Measurements from ENCODE around the gene CEP128. TPM values are rescaled to one million over a fixed set of nuclear protein-coding genes. Genes with fewer than 3 reads are reported as not detected.
A peak's percentile ranks its signal among the peaks of the same experiment; 100 is the strongest.

The CEP128 gene
- total RNA-seq, 1 experiment from 2014 or later, result 16.4 TPM

GRCh38 chr14:80862983-80863382 lies 78.6 kb downstream of the CEP128 start:
- Histone ChIP-seq H3K27me3 (ENCODE audit: insufficient read depth, low read length) (no peaks in the 10 kb centered on the region), H3K27ac (ENCODE audit: low read depth, low read length) (no peak overlapping the region), H3K36me3 (ENCODE audit: control insufficient read depth in 1 of 2, insufficient read depth in 2 of 2, low read length in 2 of 2) (no peaks in the 10 kb centered on the region), H3K9me3 (ENCODE audit: control insufficient read depth in 1 of 2, insufficient read depth in 1 of 2, low read depth in 1 of 2, low read length in 2 of 2) (peaks cover 0 to 5% of the 10 kb centered on the region in 2 experiments; a peak in 1 of 4 replicates), H3K4me1 (ENCODE audit: control insufficient read depth in 1 of 2, insufficient read depth in 2 of 2, low read length in 2 of 2) (no peaks in the 10 kb centered on the region), H3K9me2 (ENCODE audit: insufficient read depth) (no peaks in the 10 kb centered on the region), H4K20me1 (ENCODE audit: insufficient read depth) (no peaks in the 10 kb centered on the region), H3K79me2 (ENCODE audit: insufficient read depth, low read length) (no peaks in the 10 kb centered on the region), H3K4me2 (ENCODE audit: low read length) (no peak overlapping the region), H2AFZ (ENCODE audit: low read depth, low read length, poor library complexity, severe bottlenecking) (no peak overlapping the region), H3K4me3 (replicated peaks in 1 of 2; ENCODE audit: low read depth in 1 of 2, low read length in 2 of 2) (no peak overlapping the region), H3K9ac (ENCODE audit: low read length) (no peak overlapping the region)
- BruUV-seq (replicated peaks), result no TSS peak
- DNase-seq (ENCODE audit: low read depth, low spot score), result no peak
- no peak for ATAC-seq
- intact Hi-C loops (cut with micrococcal nuclease), result no loop called here
- no peak for TF ChIP-seq SIN3A (IDR thresholded peaks at IDR 0.05; ENCODE audit: low read depth)
- TF ChIP-seq CTCF (IDR thresholded peaks at IDR 0.05 in 2 of 3, conservative IDR thresholded peaks at IDR 0.05 in 1 of 3; ENCODE audit: borderline replicate concordance in 1 of 3, insufficient read depth in 1 of 3, low read depth in 2 of 3, low read length in 2 of 3), result peak; percentile 3 to 49 (median 15); a peak in 2 of 6 replicates
- TF ChIP-seq RAD21 (IDR thresholded peaks at IDR 0.05; ENCODE audit: low read depth), result peak; percentile 21; the same call in 1 of the 2 replicates
- ChIA-PET POLR2A (no interaction called here), CTCF (interaction anchor here (0.6 to 1.4 kb wide), 3 partner anchors 9 to 277 kb away, joined by 3 to 4 read pairs (median 3); no protein-coding TSS in a partner anchor), RAD21 (ENCODE audit: low non-redundant PET in 1 of 2, low total read pairs in 2 of 2, uncharacterized antibody in 2 of 2, unreplicated experiment in 2 of 2) (no interaction called here)

- H4K20me1 ChIP-seq (ENCODE audit: insufficient read depth), result no peaks in the 10 kb centered on the region
- POLR2A ChIA-PET, result no interaction called here
- no peaks in the 10 kb centered on the region for H3K4me1 ChIP-seq (ENCODE audit: control insufficient read depth in 1 of 2, insufficient read depth in 2 of 2, low read length in 2 of 2)
- no peaks in the 10 kb centered on the region for H3K27me3 ChIP-seq (ENCODE audit: insufficient read depth, low read length)
- CTCF ChIA-PET, result interaction anchor here (1.4 kb wide), 1 partner anchor 9 kb away, joined by 3 read pairs; no protein-coding TSS in a partner anchor
- intact Hi-C loops (cut with micrococcal nuclease), result no loop called here
- no peak overlapping the region for H3K27ac ChIP-seq (ENCODE audit: low read depth, low read length)
- no peak for TF ChIP-seq POLR2A (IDR thresholded peaks at IDR 0.05; ENCODE audit: borderline replicate concordance, extremely low read depth, insufficient read depth, insufficient read length)
- no peak for TF ChIP-seq CEBPB (IDR thresholded peaks at IDR 0.05; ENCODE audit: low read depth)
- no peak for TF ChIP-seq ELF1 (IDR thresholded peaks at IDR 0.05; ENCODE audit: borderline replicate concordance, low read depth)
- no peak for TF ChIP-seq ZBTB33 (IDR thresholded peaks at IDR 0.05; ENCODE audit: extremely low read depth, insufficient replicate concordance, low read length)
- no peak for TF ChIP-seq CTCF (IDR thresholded peaks at IDR 0.05 in 2 of 3, conservative IDR thresholded peaks at IDR 0.05 in 1 of 3; ENCODE audit: borderline replicate concordance in 1 of 3, insufficient read depth in 1 of 3, low read depth in 2 of 3, low read length in 2 of 3)
- no peak for TF ChIP-seq CBX3 (IDR thresholded peaks at IDR 0.05; ENCODE audit: low read depth)
- TF ChIP-seq ATF3 (IDR thresholded peaks at IDR 0.05), result no peak
- DNase-seq (ENCODE audit: low read depth, low spot score), result no peak
- no peak overlapping the region for H3K4me3 ChIP-seq (replicated peaks in 1 of 2; ENCODE audit: low read depth in 1 of 2, low read length in 2 of 2)
- no peak for ATAC-seq
- H3K9ac ChIP-seq (ENCODE audit: low read length), result no peak overlapping the region
- RAD21 ChIA-PET (ENCODE audit: low non-redundant PET in 1 of 2, low total read pairs in 2 of 2, uncharacterized antibody in 2 of 2, unreplicated experiment in 2 of 2), result no interaction called here
- no peak overlapping the region for H3K4me2 ChIP-seq (ENCODE audit: low read length)
- no peaks in the 10 kb centered on the region for H3K36me3 ChIP-seq (ENCODE audit: control insufficient read depth in 1 of 2, insufficient read depth in 2 of 2, low read length in 2 of 2)
- BruUV-seq (replicated peaks), result no TSS peak
- 0 out of 4 replicates have a peak, but pooled peaks cover 0 to under 1% of the 10 kb centered on the region in 2 experiments for H3K9me3 ChIP-seq (ENCODE audit: control insufficient read depth in 1 of 2, insufficient read depth in 1 of 2, low read depth in 1 of 2, low read length in 2 of 2)
- no peaks in the 10 kb centered on the region for H3K79me2 ChIP-seq (ENCODE audit: insufficient read depth, low read length)
- H3K9me2 ChIP-seq (ENCODE audit: insufficient read depth), result no peaks in the 10 kb centered on the region
- no peak overlapping the region for H2AFZ ChIP-seq (ENCODE audit: low read depth, low read length, poor library complexity, severe bottlenecking)
Measured at GRCh38 chr14:80862541-80862940, 79.0 kb downstream of the CEP128 start.

All from HCT116 (cell line).